Measurements from ENCODE around the gene FBH1.

FBH1 gene

DNA sequence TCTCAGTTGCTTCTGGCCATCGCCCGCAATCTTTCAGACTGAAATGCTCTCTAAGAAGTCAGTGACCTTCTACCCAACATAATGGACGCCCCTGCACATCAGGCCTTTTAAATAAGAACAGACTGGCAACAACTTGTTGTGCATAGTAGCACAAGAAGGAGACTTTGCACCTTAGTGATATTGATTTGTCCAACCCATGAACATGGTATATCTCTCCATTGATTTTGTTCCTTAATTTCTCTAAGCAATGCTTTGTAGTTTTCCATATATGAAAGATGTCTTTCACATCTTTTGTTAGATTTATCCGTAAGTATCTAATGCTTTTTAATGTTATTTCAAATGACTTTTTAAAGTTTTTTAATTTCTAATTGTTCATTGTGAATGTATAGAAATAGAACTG lies 83.0 kb downstream of the FBH1 start:
- H2AFZ ChIP-seq (ENCODE audit: low read length) = no peak overlapping the region
- no peaks in the 10 kb centered on the region for H3K36me3 ChIP-seq (ENCODE audit: insufficient read depth, low read length)
- peaks cover 13% of the 10 kb centered on the region for H3K4me1 ChIP-seq (ENCODE audit: insufficient read depth, low read length, severe bottlenecking)
- H3F3A ChIP-seq (ENCODE audit: insufficient read depth, low read length) = no peaks in the 10 kb centered on the region
- no peaks in the 10 kb centered on the region; the same call in 1 of the 2 replicates for H3K27me3 ChIP-seq (ENCODE audit: insufficient read depth, low read length)
- H3K9me2 ChIP-seq (ENCODE audit: low read depth, low read length) = no peaks in the 10 kb centered on the region
- H4K20me1 ChIP-seq (ENCODE audit: insufficient read depth, low read length) = no peaks in the 10 kb centered on the region
- TF ChIP-seq CTCF (IDR thresholded peaks at IDR 0.05; ENCODE audit: low read length) (no peak), EZH2 (IDR thresholded peaks at IDR 0.05; ENCODE audit: borderline replicate concordance, low read length) (no peak)
- no peak overlapping the region for H3K9ac ChIP-seq (ENCODE audit: low read length)
- H3K9me3 ChIP-seq (ENCODE audit: low read length) = no peaks in the 10 kb centered on the region
- H3K27ac ChIP-seq (ENCODE audit: low read depth, low read length, poor library complexity, severe bottlenecking) = no peak overlapping the region
- no peak overlapping the region for H3K4me3 ChIP-seq (ENCODE audit: low read depth, low read length, poor library complexity, severe bottlenecking)
- H3K4me2 ChIP-seq (ENCODE audit: low read length) = no peak overlapping the region
- H3K79me2 ChIP-seq (ENCODE audit: insufficient read depth, low read length) = no peaks in the 10 kb centered on the region

- no peaks in the 10 kb centered on the region for H3K9me3 ChIP-seq (ENCODE audit: low read length)
- no peak overlapping the region for H3K27ac ChIP-seq (ENCODE audit: low read depth, low read length, poor library complexity, severe bottlenecking)
- H3K9ac ChIP-seq (ENCODE audit: low read length) = no peak overlapping the region; the same call in 1 of the 2 replicates
- TF ChIP-seq EZH2 (IDR thresholded peaks at IDR 0.05; ENCODE audit: borderline replicate concordance, low read length) = no peak
- no peak for TF ChIP-seq CTCF (IDR thresholded peaks at IDR 0.05; ENCODE audit: low read length)
- H3K27me3 ChIP-seq (ENCODE audit: insufficient read depth, low read length) = no peaks in the 10 kb centered on the region; the same call in 1 of the 2 replicates
- no peaks in the 10 kb centered on the region for H3K36me3 ChIP-seq (ENCODE audit: insufficient read depth, low read length)
- no peaks in the 10 kb centered on the region for H3F3A ChIP-seq (ENCODE audit: insufficient read depth, low read length)
- no peaks in the 10 kb centered on the region for H4K20me1 ChIP-seq (ENCODE audit: insufficient read depth, low read length)
- H3K4me2 ChIP-seq (ENCODE audit: low read length) = peak overlapping the region; percentile 60
- H3K9me2 ChIP-seq (ENCODE audit: low read depth, low read length) = no peaks in the 10 kb centered on the region
- H3K79me2 ChIP-seq (ENCODE audit: insufficient read depth, low read length) = no peaks in the 10 kb centered on the region
- H2AFZ ChIP-seq (ENCODE audit: low read length) = no peak overlapping the region
- peaks cover 15% of the 10 kb centered on the region for H3K4me1 ChIP-seq (ENCODE audit: insufficient read depth, low read length, severe bottlenecking)
- peak overlapping the region; percentile 66 for H3K4me3 ChIP-seq (ENCODE audit: low read depth, low read length, poor library complexity, severe bottlenecking)
These were observed 85.8 kb downstream of the FBH1 start for GRCh38 chr10:5975641-5976473.

GRCh38 chr10:5976512-5977470 lies 86.7 kb downstream of the FBH1 start:
- Histone ChIP-seq H3K4me1 (ENCODE audit: insufficient read depth, low read length, severe bottlenecking) (peaks cover 15% of the 10 kb centered on the region), H3K79me2 (ENCODE audit: insufficient read depth, low read length) (no peaks in the 10 kb centered on the region), H2AFZ (ENCODE audit: low read length) (no peak overlapping the region), H3K27ac (ENCODE audit: low read depth, low read length, poor library complexity, severe bottlenecking) (no peak overlapping the region), H3K9me3 (ENCODE audit: low read length) (no peaks in the 10 kb centered on the region), H3K9me2 (ENCODE audit: low read depth, low read length) (no peaks in the 10 kb centered on the region), H4K20me1 (ENCODE audit: insufficient read depth, low read length) (no peaks in the 10 kb centered on the region), H3K4me2 (ENCODE audit: low read length) (peak overlapping the region; percentile 60), H3K9ac (ENCODE audit: low read length) (peak overlapping the region; percentile 42), H3K36me3 (ENCODE audit: insufficient read depth, low read length) (no peaks in the 10 kb centered on the region), H3K4me3 (ENCODE audit: low read depth, low read length, poor library complexity, severe bottlenecking) (peak overlapping the region; percentile 66), H3K27me3 (ENCODE audit: insufficient read depth, low read length) (no peaks in the 10 kb centered on the region; the same call in 1 of the 2 replicates), H3F3A (ENCODE audit: insufficient read depth, low read length) (no peaks in the 10 kb centered on the region)
- TF ChIP-seq CTCF (IDR thresholded peaks at IDR 0.05; ENCODE audit: low read length) (no peak), EZH2 (IDR thresholded peaks at IDR 0.05; ENCODE audit: borderline replicate concordance, low read length) (no peak)

Data from OCI-LY1 (cell line).